HG02610 (cell line): ENCODE results near the gene ECHS1.

Experiments
- ATAC-seq: cut with Tn5 transposase; IDR thresholded peaks from one replicate; pipeline ENCODE4 v1.9.1; 2021; ENCODE audit warnings: mild to moderate bottlenecking, moderate library complexity; ENCODE audit not compliant: unreplicated experiment

Gene ECHS1

DNA sequence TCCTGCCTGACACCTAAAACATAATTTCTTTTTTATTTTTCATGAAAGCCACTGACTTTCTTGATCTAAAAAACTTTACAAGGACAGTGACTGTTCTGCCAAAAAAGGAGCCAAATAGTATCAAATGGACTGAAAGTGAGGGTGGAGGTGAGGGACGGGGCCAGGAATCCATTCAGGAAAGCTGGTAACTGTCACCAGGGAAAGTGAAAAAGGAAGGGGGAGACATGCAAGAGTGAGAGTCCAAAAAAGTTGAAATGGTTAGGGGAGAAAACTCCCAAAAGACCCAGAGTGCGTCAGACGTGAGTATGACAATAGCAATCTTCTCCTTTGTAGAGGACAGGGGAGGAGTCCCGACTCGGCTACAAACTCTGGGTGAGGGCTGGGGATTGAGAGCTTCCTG is 28.9 kb downstream of the ECHS1 start:
- ATAC-seq, result no peak

DNA sequence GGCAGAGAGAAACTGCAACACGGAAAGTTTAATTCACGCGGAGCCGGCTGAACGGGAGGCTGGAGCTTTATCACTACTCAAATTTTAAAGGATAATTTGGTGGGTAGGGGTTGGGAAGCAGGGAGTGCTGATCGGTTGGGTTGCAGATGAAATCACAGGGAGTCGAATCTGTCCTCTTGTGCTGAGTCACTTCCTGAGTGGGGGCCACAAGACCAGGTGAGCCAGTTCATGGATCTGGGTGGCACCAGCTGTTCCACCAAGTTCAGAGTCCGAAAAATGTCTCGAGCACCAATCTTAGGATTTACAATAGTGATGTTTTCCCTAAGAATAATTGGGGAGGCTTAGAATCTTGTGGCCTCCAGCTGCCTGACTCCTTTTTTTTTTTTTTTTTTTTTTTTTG is 29.6 kb downstream of the ECHS1 start:
- no peak for ATAC-seq

DNA sequence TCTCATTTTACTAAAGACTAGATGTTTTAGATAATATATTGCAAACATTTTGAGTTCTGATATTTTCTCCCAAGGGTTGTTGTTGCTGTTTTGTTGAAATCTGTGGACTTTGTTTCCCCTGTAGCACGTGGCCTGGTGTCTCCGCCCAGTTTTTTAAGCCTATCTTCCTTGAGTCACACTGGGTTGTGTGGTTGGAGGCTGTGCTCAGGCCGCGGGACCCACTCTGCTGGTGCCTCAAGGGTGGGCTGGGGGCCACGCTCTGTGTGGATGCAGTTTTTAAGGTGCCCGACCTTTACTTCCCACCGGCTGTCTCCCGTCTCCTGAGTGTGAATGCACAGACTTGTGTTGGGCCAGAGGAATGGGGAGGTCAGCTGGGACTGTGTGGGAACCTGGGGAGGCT is 30.2 kb downstream of the ECHS1 start:
- ATAC-seq, result no peak

DNA sequence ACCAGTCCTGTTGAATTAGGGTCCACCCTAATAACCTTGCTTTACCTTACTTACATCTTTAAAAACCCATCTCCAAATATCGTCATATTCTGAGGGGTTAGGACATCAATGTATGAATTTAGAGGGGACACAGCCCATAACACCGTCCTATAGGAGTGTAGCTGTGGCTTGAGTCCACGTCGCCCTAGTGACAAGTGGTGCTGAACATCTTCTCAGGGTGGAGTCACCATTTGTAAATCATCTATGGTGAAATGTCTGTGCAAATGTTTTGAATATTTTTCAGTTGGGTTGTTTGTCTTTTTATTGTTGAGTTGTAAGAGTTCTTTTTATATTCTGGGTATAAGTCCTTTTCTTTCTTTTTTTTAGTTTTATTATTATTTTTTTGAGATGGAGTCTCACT is 31.2 kb downstream of the ECHS1 start:
- no peak for ATAC-seq

DNA sequence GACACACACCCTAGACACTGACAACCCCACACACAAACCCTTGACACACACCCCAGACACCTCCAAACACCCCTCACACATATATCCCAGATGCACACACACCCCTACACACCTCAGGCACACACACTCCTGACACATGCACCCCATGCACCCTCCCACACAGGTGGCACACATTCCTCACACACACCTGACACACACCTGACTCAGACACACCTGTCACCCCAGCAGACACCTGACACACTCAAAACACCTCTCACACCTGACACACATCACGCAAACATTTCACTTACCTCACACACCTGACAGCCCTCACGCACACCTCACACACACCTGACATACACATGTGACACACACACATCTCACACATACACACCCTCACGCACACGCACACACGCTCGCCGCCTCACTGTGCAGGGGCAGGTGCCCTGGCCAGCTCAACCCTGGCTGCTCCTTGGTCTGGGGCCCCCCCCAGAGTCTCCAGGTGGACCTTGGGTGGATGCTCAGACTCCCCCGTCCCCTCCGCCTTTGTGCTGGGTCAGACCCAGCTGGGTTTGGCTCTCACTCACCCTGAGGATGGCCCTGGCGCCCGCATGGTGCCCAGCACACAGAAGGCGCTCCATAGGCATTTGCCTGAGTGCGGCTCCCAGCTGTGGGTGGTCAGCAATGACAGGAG is 33.3 kb downstream of the ECHS1 start:
- ATAC-seq, result no peak

DNA sequence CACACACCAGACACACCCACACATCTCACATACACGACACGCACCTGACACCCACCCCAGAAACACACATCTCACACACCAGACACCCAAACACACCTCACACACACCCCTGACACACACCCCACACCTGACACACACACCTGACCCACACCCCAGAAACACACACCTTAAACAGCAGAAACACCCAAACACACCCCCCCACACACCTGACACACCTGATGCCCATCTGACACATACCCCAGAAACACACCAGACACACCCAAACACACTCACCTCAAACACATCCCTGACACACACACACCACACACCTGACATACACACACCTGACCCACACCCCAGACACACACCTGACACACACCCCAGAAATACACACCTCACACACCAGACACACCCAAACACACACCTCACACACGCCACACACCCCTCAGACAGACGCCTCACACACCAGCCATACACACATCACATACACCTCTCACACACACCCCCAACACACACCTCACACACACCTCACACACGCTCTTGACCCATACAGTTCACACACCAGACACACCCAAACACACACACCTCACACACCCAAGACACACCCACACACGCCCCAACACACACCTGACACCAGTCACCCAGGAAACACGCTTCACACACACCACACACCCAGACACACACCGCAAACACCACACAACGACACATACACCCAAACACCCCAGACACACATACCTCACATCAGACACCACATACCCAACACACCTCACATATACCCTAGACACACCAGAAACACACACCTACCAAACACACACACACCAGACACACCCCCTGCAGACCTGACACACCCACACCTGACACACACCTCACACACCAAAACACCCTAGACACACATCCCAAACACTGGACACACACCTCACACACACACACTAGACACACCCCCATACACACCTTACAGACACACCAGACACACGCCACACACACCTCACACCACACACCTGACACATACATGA is 34.8 kb downstream of the ECHS1 start:
- no peak for ATAC-seq

DNA sequence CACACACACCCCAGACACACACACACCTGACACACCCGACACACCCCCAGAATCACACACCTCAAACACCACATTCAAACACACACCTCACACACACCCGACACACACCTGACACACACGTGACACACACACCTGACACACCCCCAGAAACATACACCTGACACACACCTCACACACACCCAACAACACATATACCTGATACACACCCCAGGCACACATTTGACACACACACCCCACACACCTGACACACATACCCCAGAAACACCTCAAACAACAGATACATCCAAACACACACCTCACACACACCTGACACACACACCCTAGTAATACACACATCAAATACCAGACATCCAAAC is 35.8 kb downstream of the ECHS1 start:
- ATAC-seq, result no peak

DNA sequence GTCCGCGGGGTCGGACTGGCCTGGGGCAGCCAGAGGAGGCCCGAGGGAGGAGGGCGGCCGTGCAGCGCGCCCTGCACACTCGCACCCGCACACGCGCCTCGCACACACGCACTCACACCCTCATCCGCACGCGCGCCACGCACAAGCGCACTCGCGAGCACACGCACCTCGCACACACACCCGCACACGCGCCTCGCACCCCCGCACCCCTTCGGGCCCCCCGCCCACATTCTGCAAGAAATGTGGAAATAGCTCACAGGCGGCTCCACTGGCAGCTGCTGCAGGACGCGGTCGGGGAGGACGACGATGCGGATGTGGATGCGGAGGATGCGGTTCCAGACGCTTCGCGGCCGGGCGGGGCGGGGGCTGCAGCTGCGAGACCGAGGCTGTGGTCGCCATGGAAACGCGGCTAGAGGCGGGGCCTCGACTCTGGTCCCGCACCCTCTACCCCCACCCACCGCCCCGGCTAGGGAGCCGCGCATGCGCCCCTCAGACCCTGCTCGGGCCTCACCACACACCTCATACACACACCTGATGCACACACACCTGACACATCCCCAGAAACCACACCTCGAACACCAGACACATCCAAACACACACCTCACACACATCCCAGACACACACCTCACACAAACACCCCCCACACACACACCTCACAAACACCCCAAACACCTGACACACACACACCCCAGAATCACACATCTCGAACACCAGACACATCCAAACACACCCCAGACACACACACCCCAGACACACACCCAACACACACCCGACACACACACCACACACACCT is 36.4 kb downstream of the ECHS1 start, which contains the start of gene CALY:
Gene CALY, minus strand, starts transcription at position 320 of the 793 bp plus-strand sequence. CDS start 7,907 bp downstream, outside the sequence.
- ATAC-seq, result no peak

DNA sequence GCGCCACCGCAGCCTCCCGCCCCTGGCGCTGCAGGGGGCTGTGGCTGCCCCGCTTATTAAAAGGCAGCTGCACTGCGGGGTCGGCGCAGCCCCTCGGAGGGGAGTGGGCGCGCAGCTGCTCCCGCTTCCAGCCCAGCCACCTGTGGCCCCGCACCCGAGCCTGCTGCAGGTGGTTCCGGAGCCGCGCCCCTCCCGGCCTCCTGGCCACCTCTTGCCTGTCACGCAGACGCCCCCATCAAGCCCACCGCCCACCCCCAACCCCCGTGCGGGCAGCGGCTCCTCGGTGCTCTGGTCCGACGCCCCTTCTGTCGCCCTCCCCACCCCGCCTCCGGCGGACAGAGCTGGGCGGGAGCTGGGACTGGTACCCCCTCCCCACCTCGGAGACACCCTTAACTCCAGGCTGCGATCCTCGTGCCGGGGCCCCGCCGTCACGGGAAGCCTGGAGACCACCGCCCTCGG is 37.0 kb downstream of the ECHS1 start:
- no peak for ATAC-seq

DNA sequence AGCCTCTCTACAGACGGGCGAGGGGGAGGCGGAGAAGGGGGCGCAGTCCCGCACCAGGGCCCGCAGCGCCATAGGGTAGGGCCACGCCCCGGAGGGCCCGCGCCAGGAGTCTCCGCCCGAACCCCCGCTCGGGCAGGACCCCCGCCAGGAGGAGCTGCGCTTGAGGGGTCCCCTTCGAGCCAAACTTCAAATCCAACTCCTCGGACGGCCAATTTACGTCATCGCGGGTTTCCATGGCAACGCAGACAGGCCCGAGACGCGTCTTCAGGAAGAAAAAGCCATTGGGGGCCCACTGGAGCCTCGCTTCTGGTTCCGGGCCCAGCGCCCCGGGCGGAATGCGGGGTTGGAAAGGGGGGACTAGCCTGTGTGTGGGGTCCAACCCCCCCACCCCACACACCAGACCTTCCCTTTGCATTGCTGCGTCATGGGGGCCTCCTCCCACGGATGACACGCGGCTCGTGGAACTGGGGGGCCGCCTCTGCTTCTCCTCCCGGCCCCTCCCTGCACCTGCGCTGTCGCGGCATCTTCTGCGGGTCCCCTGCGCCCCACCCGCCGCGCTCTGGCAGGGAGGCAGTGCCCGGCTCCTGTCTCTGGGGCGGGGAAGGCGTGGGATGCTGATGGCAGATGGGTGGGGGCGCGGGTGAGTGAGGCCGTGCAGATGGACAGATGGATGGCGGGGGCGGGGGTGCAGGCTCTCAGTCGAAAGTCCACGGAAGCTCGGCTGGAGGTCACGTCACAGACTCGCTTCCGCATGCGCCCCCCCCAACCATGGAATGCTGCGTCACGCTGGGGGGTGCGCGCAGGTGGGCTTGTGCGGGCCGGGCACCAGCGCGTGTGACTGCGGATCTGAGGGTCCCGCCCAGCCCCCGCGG is 37.7 kb downstream of the ECHS1 start:
- no peak for ATAC-seq

DNA sequence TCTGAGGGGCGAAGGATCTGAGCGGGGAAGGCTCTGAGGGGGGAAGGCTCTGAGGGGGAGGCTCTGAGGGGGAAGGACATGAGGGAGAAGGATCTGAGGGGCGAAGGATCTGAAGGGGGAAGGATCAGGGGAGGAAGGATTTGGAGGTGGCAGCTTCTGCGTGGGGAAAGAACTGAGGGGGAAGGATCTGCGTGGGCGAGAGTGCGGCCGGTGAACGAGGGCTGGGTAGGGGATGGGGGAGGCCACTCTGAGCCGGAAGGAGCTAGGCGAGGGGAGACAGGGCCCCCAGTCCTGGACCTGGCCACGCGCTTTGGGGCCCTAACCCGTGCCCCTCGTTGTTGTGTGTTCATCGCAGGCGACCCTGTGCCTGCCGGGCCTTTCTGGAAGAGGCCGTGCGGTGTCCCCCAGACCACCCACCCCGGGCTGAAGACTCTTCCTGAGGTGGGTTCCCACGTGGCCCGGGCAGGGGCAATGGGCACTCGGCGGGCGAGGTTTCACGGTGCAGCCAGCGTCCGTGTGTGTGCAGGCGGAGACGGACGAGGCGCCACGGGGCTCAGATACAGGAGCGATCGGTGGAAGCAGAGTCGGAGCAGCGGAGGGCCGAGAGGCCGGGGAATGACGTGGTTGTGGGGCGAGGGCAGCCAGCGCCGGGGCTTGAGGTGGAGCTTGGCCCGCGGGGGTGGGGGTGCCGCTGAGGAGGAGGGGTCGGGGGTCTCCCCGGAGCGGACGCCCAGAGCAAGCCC is 38.5 kb downstream of the ECHS1 start:
- no peak for ATAC-seq

DNA sequence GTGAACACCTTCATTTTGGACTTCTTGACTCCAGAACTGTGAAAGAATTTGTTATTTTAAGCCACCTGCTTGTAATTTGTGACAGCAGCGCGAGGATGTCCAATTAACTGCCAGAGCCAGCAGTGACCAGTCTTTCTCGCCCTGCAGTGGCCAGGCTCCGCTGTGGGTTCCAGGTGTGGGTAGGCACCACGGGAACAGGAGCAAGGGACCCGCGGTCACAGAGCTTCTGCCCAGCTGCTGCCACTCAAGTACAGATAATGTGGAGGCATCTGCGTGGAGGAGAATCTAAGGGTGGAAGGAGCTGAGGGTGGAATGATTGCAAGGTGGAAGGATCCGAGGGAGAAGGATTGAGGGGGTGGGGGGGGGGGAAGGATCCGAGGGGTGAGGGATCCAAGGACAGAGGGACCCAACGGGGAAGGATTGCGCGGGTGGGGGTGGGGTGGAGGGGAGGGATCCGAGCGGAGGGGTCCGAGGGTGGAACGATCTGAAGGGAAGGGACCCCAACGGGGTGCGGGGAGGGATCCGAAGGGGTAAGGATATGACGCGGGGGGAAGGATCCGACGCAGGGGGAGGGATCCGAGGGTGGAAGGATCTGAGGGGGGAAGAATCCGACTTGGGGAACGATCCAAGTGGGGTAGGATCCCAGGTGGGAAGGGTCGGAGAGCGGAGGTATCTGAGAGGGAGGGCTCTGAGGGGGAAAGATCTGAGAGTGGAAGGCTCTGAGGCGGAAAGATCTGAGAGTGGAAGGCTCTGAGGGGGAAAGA is 40.0 kb downstream of the ECHS1 start:
- no peak for ATAC-seq

DNA sequence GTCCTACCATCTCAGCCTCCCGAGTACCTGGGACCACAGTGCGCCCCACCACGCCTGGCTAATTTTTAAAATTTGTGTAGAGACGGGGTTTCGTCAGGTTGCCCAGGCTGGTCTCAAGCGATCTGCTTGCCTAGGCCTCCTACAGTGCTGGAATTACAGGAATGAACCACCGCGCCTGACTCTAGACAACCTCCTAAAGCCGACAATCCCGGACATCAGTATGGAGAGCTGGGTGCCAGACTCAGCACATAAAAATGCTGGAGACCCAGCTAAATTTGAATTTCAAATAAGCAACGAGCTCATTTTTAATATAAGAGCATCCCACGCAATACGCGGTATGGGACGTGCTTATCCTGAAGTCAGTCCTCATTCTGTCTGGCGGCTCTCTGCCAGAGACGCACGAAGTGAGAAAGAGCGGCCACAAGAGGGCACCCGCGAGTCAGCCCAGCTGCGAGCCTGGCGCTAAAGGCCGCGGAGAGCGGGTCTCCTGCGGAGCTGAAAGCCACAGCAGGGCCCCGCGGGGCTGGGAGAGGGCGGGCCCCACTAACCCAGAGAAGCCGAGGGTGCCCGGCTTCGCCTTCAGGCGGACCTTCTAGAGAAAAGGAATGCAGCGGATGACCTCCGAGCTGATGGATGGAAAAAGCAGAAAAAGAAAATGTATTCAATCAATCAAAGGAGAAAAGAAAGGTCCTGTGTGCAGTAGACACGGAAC is 43.5 kb downstream of the ECHS1 start:
- ATAC-seq, result peak; percentile 81

DNA sequence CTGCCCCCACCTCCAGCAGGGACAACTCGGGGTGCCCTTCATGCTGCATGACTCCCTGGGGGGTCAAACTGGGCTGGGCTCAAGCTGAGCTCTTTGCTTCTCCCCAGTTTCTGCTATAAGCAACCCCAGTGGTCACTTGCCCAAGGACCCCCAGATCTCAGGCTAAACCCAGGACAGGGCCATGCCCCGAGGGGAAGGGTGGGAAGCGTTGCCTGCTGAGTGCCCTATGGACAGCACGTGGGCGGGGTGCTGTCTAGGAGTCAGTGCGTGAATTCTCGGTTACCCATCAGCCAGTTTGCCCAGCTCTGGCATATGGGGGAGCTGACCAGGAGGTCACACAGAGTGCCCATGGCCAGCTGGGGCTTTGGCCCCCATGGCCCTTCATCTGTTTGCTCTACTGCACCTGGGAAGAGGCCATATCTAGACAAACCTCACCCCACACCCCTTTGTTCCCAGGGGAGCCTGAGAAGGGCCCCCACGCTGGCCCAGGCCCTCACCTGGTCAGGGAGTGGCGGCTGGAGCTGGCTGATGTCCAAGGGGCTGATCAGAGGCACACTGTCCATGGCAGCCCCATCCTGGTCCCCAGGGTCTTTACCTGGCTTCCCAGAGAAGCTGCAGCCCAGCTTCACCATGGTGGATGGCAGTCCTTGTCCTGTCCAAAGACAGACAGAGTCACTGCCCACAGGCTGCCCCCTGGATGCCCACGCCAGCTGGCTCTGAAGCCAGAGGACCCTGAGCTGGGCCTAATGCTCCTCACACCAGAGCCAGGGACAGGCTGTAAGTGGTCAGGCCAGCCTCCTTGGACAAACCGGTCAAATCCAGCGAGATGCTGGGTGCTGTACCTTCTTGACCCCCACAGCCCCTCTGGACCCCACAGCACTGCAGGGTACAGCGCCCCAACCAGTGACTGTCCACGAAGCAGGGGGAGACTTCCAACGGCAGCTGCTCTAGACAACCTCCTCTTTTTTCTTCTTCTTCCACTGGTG is 44.5 kb downstream of the ECHS1 start:
- ATAC-seq, result no peak

DNA sequence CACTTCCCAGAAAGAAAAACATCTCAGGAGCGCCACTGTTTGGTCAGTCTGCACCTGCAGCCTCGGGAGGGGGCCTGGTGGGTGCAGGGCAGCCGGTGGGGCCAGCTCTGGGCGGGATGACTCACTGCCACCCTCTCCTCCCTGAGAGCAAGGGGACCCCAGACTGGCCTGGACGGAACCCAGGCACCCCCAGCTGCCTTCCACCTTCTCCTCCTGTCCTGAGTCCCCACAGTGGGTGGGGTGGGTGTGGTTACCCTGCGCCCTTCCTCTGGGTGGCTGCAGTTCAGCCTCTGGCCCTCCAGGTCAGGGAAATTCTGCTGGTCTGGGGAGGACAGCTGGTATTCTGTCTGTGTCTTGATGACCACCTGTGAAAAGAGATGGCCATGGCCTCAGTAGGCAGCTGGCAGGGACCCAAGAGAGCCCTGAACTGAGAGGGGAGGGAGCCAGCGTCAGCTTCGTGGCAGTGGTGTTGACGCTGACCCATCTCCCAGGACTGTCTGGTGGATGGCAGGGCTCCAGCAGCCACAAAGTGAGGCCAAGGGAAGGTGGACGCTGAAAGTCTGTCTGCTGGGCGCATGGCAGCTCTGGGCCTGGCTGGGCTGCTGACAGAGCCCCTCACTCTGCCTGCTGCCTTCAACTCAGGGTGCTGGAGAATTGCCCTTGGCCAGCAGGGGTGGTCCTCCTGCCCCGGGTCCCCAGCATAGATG is 45.4 kb downstream of the ECHS1 start:
- ATAC-seq, result no peak
